K562 (cell line): ENCODE data around the gene SPECC1L. TPM values are rescaled to one million over a fixed set of nuclear protein-coding genes. Genes with fewer than 3 reads are reported as not detected.
A peak's percentile ranks its signal among the peaks of the same experiment; 100 is the strongest.

Experiments
- ATAC-seq: fragments of 200-7000 bp; cut with Tn5 transposase; 3 replicates; pipeline ENCODE4 v1.9.1; 2020; ENCODE audit warnings: moderate library complexity
- BruUV-seq: library from RNA; stranded (reverse); fragments of 400-500 nt; replicated peaks from 2 replicates; lab custom pipeline; 2021; lab: Mats Ljungman, UMichigan
- CTCF ChIA-PET: fragments of 300-600 bp; formaldehyde crosslinking; extraction: SDS; loops from one replicate; lab custom pipeline; 2021; ENCODE audit warnings: low intra/inter-chr PET ratio; lab: Yijun Ruan, JAX
- POLR2A ChIA-PET: fragments of 300-600, 350-650 bp; sonication (Branson Sonifier 250); formaldehyde crosslinking; extraction: SDS; loops from one replicate; lab custom pipeline; 2021; ENCODE audit warnings: antibody characterized with exemption, inconsistent platforms; lab: Yijun Ruan, JAX
- DNase-seq, 4 experiments: peaks; one replicate each; pipeline versions ENCODE4 v3.0.0 to v3.0.0-alpha.2; 2011 to 2018; ENCODE audit warnings: low spot score in 3 of 4, mixed read lengths in 3 of 4; ENCODE audit errors: extremely low read depth in 1 of 4
- FAIRE-seq: peaks from 2 replicates; lab custom pipeline; 2011; peaks lifted over from hg19 to GRCh38; lab: Jason Lieb, UNC
- H2AFZ ChIP-seq: 2 replicates; pipeline ENCODE4 v1.6.0; 2011; ENCODE audit warnings: low read depth, low read length, control low read depth, inconsistent platforms
- H3K27ac ChIP-seq: fragments of 200-600 bp; 3 replicates; pipeline ENCODE4 v1.8.0; 2011; ENCODE audit warnings: low read depth, mild to moderate bottlenecking, control low read depth, inconsistent platforms, low read length, moderate library complexity, mixed read lengths; ENCODE audit errors: extremely low read depth
- H3K27me3 ChIP-seq, 2 experiments: fragments of 300-600 bp in 1 of 2; 2 replicates in 1 of 2; 3 replicates in 1 of 2; pipeline versions ENCODE4 v1.6.0 to v1.8.0; 2011; ENCODE audit warnings: inconsistent platforms in 2 of 2, low read length in 2 of 2, mild to moderate bottlenecking in 1 of 2, mixed read lengths in 1 of 2, moderate library complexity in 1 of 2; ENCODE audit not compliant: control insufficient read depth in 2 of 2, insufficient read depth in 2 of 2
- H3K36me3 ChIP-seq: fragments of 300-600 bp; 3 replicates; pipeline ENCODE4 v1.8.0; 2011; ENCODE audit warnings: mild to moderate bottlenecking, low read length, inconsistent platforms; ENCODE audit not compliant: control insufficient read depth, insufficient read depth
- H3K4me1 ChIP-seq, 2 experiments: fragments of 200-600 bp in 1 of 2; replicated peaks in 1 of 2; 2 replicates in 1 of 2; 3 replicates in 1 of 2; pipeline versions ENCODE4 v1.5.1 to v1.8.0; 2011; ENCODE audit warnings: inconsistent platforms in 2 of 2, low read length in 2 of 2, mild to moderate bottlenecking in 1 of 2, mixed read lengths in 1 of 2, moderate library complexity in 1 of 2; ENCODE audit not compliant: control insufficient read depth in 2 of 2, insufficient read depth in 2 of 2
- H3K4me2 ChIP-seq: 2 replicates; pipeline ENCODE4 v1.6.1; 2011; ENCODE audit warnings: low read length, control low read depth, inconsistent platforms, mixed read lengths; ENCODE audit not compliant: insufficient read depth
- H3K4me3 ChIP-seq: fragments of 200-600 bp; sonication (generic), shearing (Covaris generic); 2 replicates; pipeline ENCODE4 v1.5.1; 2016; ENCODE audit warnings: control low read depth, inconsistent platforms
- H3K79me2 ChIP-seq: fragments of 200-600 bp; 3 replicates; pipeline ENCODE4 v1.8.0; 2011; ENCODE audit warnings: low read length, inconsistent platforms; ENCODE audit not compliant: control insufficient read depth, insufficient read depth
- H3K9ac ChIP-seq, 2 experiments: 2 replicates each; pipeline versions ENCODE4 v1.6.0 to v1.6.1; 2011; ENCODE audit warnings: low read depth in 2 of 2, low read length in 2 of 2, control low read depth in 1 of 2, inconsistent platforms in 1 of 2, mild to moderate bottlenecking in 1 of 2, mixed read lengths in 1 of 2; ENCODE audit not compliant: insufficient read depth in 1 of 2
- H3K9me1 ChIP-seq: one replicate; pipeline ENCODE4 v1.6.0; 2011; ENCODE audit warnings: inconsistent platforms, mild to moderate bottlenecking, low read length, moderate library complexity; ENCODE audit not compliant: control insufficient read depth, insufficient read depth
- H3K9me3 ChIP-seq: replicated peaks from 2 replicates; pipeline ENCODE4 v1.5.1; 2011; ENCODE audit warnings: low read depth, low read length, inconsistent platforms; ENCODE audit not compliant: control insufficient read depth, insufficient read depth
- H4K20me1 ChIP-seq: replicated peaks from 2 replicates; pipeline ENCODE4 v1.6.1; 2011; ENCODE audit warnings: low read length, inconsistent platforms, mixed read lengths; ENCODE audit not compliant: control insufficient read depth, insufficient read depth
- ARID1B ChIP-seq: fragments of 450-650 bp; IDR thresholded peaks from 2 replicates; pipeline ENCODE4 v1.6.1; 2016; ENCODE audit warnings: antibody characterized with exemption, mild to moderate bottlenecking, inconsistent platforms
- FOS ChIP-seq: IDR thresholded peaks from 3 replicates; pipeline ENCODE4 v1.6.1; 2011; ENCODE audit not compliant: insufficient read length; ENCODE audit errors: extremely low read depth
- FOXM1 ChIP-seq, 2 experiments: fragments of 450-650 bp in 1 of 2; sonication (generic) in 1 of 2; formaldehyde crosslinking in 1 of 2; IDR thresholded peaks; 2 replicates each; pipeline versions ENCODE4 v1.6.1 to v1.9.0; 2017 to 2022; ENCODE audit warnings: low read depth in 2 of 2, mild to moderate bottlenecking in 2 of 2, missing genetic modification reagents in 1 of 2, moderate library complexity in 1 of 2
- GABPB1 ChIP-seq: sonication (generic); formaldehyde crosslinking; IDR thresholded peaks from 2 replicates; pipeline ENCODE4 v1.8.0; 2022; ENCODE audit warnings: mild to moderate bottlenecking, missing genetic modification reagents
- GATAD2A ChIP-seq: fragments of 450-650 bp; IDR thresholded peaks from 2 replicates; pipeline ENCODE4 v1.6.1; 2017
- HDAC2 ChIP-seq: fragments of 450-650 bp; IDR thresholded peaks from 2 replicates; pipeline ENCODE4 v1.6.1; 2016; ENCODE audit warnings: mild to moderate bottlenecking
- JUN ChIP-seq, 2 experiments: sonication (generic) in 1 of 2; formaldehyde crosslinking in 1 of 2; IDR thresholded peaks; 2 replicates each; pipeline versions ENCODE4 v1.6.1 to v1.8.0; 2012 to 2022; ENCODE audit warnings: borderline replicate concordance in 2 of 2, mild to moderate bottlenecking in 2 of 2, improper control_type of control experiment in 1 of 2, low read depth in 1 of 2, low read length in 1 of 2, missing genetic modification reagents in 1 of 2
- LEF1 ChIP-seq: fragments of 450-650 bp; IDR thresholded peaks from 2 replicates; pipeline ENCODE4 v1.6.1; 2016; ENCODE audit warnings: mild to moderate bottlenecking
- MEIS2 ChIP-seq: fragments of 450-650 bp; IDR thresholded peaks from 2 replicates; pipeline ENCODE4 v1.6.1; 2014; ENCODE audit warnings: mild to moderate bottlenecking; ENCODE audit not compliant: partially characterized antibody
- MXI1 ChIP-seq: IDR thresholded peaks from 2 replicates; pipeline ENCODE4 v1.6.1; 2011; ENCODE audit warnings: low read depth, mild to moderate bottlenecking, improper control_type of control experiment, low read length
- SMARCE1 ChIP-seq: fragments of 450-650 bp; IDR thresholded peaks from 2 replicates; pipeline ENCODE4 v1.7.1; 2016; ENCODE audit warnings: mild to moderate bottlenecking
- TAF7 ChIP-seq: fragments of 450-650 bp; IDR thresholded peaks from 2 replicates; pipeline ENCODE4 v1.6.1; 2016; ENCODE audit warnings: missing genetic modification characterization, missing compliant biosample characterization
- ZNF263 ChIP-seq: sonication (generic); formaldehyde crosslinking; IDR thresholded peaks from 2 replicates; pipeline ENCODE4 v1.8.0; 2022; ENCODE audit warnings: mild to moderate bottlenecking, missing genetic modification reagents, borderline replicate concordance
- ZNF445 ChIP-seq: fragments of 250-450 bp; sonication (Bioruptor Pico); IDR thresholded peaks from 2 replicates; pipeline ENCODE4 v1.4.0; 2020; ENCODE audit warnings: low read depth, mild to moderate bottlenecking, moderate library complexity
- WGBS: fragments of 100-300 bp; shearing (Covaris generic); methylation state at CpG from one replicate; pipeline ENCODE4 v1.1.6; 2016; ENCODE audit warnings: low coverage, mixed read lengths; ENCODE audit not compliant: insufficient coverage; ENCODE audit errors: missing lambda C conversion rate; 5-methylcytosine and 5-hydroxymethylcytosine counted together
- in situ Hi-C: fragments of 300-500 bp; cut with MboI; formaldehyde crosslinking; loops from 4 replicates; pipeline ENCODE4 v1.15.0; 2018; ENCODE audit warnings: inconsistent platforms, mixed read lengths
- intact Hi-C: fragments of 100-400 bp; cut with micrococcal nuclease; formaldehyde crosslinking; loops from 2 replicates; pipeline ENCODE4 v1.14.2; 2022
- polyA plus RNA-seq, 8 experiments: library from polyadenylated mRNA; depleted of rRNA in 4 of 8; stranded (reverse) in 5 of 8; unstranded in 3 of 8; fragments of >200 nt; fragmentation: Nextera tagmentation in 2 of 8; fragmentation: Illumina TruSeq in 1 of 8; extraction: Ambion mirVana in 2 of 8; extraction: Trizol in 1 of 8; gene quantifications; 2 replicates each; pipeline versions ENCODE4 v1.2.1 to v1.2.3, GENCODE V29; 2011 to 2014; ENCODE audit warnings: inconsistent platforms in 1 of 8, missing spikeins in 1 of 8
- total RNA-seq, 7 experiments: library from RNA; depleted of rRNA in 6 of 7; stranded (reverse); fragments of >200 nt in 6 of 7; fragmentation: Illumina TruSeq in 2 of 7; extraction: Trizol in 2 of 7; gene quantifications; 2 replicates each; pipeline versions ENCODE4 v1.2.1 to v1.2.3, GENCODE V29; 2011 to 2021; ENCODE audit warnings: low replicate concordance in 1 of 7
- TF ChIP-seq, protein P1 (sequence below): fragments of 450-650 bp; IDR thresholded peaks from 2 replicates; pipeline ENCODE4 v1.6.1; 2017; ENCODE audit warnings: antibody characterized with exemption, mild to moderate bottlenecking
- TF ChIP-seq, protein P2 (sequence below): IDR thresholded peaks from 2 replicates; pipeline ENCODE4 v1.6.1; 2012; ENCODE audit warnings: low read depth, low read length, improper control_type of control experiment, borderline replicate concordance

Gene SPECC1L
- total and polyA plus RNA-seq, 9 of the 15 experiments (the other 6 are each of a cell fraction or from before 2014, with no cell fraction given) = 1.4 to 27.9 (median 14.5) TPM

DNA sequence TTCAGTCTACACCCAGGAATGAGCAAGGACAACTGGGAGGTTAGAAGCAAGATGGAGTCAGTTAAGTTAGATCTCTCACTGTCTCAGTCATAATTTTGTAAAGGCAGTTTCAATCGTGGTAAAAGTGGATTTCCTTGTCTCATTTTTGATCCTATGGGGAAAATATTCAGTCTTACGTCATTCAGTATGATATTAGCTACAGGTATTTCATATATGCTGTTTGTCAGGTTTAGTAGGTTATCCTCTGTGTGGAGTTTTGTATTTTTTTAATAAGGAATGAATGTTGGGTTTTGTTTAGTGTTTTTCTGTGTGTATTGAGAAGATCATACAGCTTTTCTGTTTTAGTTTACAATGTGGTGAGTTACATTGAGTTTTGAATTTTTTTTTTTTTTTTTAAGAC is 11.8 kb downstream of the SPECC1L start (continued):
- TF ChIP-seq, protein P1, sequence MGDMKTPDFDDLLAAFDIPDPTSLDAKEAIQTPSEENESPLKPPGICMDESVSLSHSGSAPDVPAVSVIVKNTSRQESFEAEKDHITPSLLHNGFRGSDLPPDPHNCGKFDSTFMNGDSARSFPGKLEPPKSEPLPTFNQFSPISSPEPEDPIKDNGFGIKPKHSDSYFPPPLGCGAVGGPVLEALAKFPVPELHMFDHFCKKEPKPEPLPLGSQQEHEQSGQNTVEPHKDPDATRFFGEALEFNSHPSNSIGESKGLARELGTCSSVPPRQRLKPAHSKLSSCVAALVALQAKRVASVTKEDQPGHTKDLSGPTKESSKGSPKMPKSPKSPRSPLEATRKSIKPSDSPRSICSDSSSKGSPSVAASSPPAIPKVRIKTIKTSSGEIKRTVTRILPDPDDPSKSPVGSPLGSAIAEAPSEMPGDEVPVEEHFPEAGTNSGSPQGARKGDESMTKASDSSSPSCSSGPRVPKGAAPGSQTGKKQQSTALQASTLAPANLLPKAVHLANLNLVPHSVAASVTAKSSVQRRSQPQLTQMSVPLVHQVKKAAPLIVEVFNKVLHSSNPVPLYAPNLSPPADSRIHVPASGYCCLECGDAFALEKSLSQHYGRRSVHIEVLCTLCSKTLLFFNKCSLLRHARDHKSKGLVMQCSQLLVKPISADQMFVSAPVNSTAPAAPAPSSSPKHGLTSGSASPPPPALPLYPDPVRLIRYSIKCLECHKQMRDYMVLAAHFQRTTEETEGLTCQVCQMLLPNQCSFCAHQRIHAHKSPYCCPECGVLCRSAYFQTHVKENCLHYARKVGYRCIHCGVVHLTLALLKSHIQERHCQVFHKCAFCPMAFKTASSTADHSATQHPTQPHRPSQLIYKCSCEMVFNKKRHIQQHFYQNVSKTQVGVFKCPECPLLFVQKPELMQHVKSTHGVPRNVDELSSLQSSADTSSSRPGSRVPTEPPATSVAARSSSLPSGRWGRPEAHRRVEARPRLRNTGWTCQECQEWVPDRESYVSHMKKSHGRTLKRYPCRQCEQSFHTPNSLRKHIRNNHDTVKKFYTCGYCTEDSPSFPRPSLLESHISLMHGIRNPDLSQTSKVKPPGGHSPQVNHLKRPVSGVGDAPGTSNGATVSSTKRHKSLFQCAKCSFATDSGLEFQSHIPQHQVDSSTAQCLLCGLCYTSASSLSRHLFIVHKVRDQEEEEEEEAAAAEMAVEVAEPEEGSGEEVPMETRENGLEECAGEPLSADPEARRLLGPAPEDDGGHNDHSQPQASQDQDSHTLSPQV = peak; percentile 68

DNA sequence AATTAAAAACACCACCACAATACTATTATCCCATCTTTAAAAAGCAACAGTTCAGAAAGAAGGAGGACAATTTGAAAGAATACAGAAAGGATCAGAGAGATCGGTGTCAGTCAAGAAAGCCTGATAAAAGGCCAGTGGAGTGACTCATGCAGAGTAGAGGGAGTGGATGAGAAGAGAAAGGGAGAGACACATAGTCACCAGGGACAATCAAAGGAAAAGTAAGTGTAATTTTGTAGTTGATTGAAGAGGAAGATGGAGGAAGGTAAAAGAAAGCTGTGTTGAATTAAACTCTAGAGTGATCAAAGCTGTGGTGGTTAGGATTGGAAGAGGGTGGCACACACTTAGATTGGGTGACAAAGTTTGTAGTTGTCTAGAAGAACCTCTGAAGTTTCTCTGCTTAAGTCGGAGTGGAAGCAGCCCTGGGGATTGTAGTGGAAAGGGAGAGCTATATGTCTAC is 14.1 kb downstream of the SPECC1L start:
- no TSS peak for BruUV-seq
- peaks cover 3 to 13% of the 10 kb centered on the region in 2 experiments; a peak in 3 of 5 replicates for H3K4me1 ChIP-seq
- H3K4me3 ChIP-seq = peak overlapping the region; percentile 10; the same call in 1 of the 2 replicates
- ChIA-PET POLR2A (no interaction called here), CTCF (no interaction called here)
- no peaks in the 10 kb centered on the region for H4K20me1 ChIP-seq
- 17% methylated on average over 2 of the region's 2 CpGs for WGBS
- no peaks in the 10 kb centered on the region for H3K27me3 ChIP-seq
- peak overlapping the region; percentile 34 to 64 for H3K9ac ChIP-seq
- H3K9me1 ChIP-seq = no peaks in the 10 kb centered on the region
- DNase-seq = peak in 3 of 4 experiments; percentile 15 to 62 (median 58)
- H3K36me3 ChIP-seq = no peaks in the 10 kb centered on the region
- FAIRE-seq = peak; percentile 85
- peak; percentile 90 for ATAC-seq
- intact Hi-C loops (no loop called here), in situ Hi-C loops (no loop called here)
- peak overlapping the region; percentile 74 for H2AFZ ChIP-seq
- peak overlapping the region; percentile 55; the same call in 1 of the 2 replicates for H3K4me2 ChIP-seq
- peak overlapping the region; percentile 70 for H3K27ac ChIP-seq
- peaks cover 56% of the 10 kb centered on the region for H3K79me2 ChIP-seq
- no peaks in the 10 kb centered on the region for H3K9me3 ChIP-seq
- TF ChIP-seq SMARCE1 (peak; percentile 85), MXI1 (no peak), ZNF445 (no peak), FOXM1 (IDR thresholded peaks at IDR 0.05; ENCODE audit: low read depth) (peak; percentile 68), FOXM1 (CRISPR knock-in tag; IDR thresholded peaks at IDR 0.05; ENCODE audit: low read depth) (no peak), TAF7 (tag) (no peak), GABPB1 (no peak), GATAD2A (no peak), HDAC2 (0 out of 2 replicates have a peak, but pooled peaks have one; percentile 49), ARID1B (peak; percentile 76), LEF1 (peak; percentile 35; the same call in 1 of the 2 replicates), ZNF263 (CRISPR knock-in tag) (no peak), JUN (IDR thresholded peaks at IDR 0.05; ENCODE audit: borderline replicate concordance, low read depth, low read length) (0 out of 2 replicates have a peak, but pooled peaks have one; percentile 50), JUN (CRISPR knock-in tag; IDR thresholded peaks at IDR 0.05; ENCODE audit: borderline replicate concordance) (no peak), FOS (peak; percentile 25), MEIS2 (peak; percentile 66)
- TF ChIP-seq, protein P2, sequence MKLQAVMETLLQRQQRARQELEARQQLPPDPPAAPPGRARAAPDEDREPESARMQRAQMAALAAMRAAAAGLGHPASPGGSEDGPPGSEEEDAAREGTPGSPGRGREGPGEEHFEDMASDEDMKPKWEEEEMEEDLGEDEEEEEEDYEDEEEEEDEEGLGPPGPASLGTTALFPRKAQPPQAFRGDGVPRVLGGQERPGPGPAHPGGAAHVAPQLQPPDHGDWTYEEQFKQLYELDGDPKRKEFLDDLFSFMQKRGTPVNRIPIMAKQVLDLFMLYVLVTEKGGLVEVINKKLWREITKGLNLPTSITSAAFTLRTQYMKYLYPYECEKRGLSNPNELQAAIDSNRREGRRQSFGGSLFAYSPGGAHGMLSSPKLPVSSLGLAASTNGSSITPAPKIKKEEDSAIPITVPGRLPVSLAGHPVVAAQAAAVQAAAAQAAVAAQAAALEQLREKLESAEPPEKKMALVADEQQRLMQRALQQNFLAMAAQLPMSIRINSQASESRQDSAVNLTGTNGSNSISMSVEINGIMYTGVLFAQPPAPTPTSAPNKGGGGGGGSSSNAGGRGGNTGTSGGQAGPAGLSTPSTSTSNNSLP = peak; percentile 25; the same call in 1 of the 2 replicates
